Memory B cell (primary cell): ENCODE data around the gene TGOLN2.

Experiments used
- ATAC-seq: fragments of 150-1000 bp; cut with Tn5 transposase; 2 replicates; pipeline ENCODE4 v1.10.0; 2021; ENCODE audit warnings: low read depth, mild to moderate bottlenecking, moderate library complexity
- DNase-seq, 2 donors: peaks; one replicate each; pipeline ENCODE4 v3.0.0; 2022; ENCODE audit warnings: low spot score in 2 of 2
- H3K27ac Mint-ChIP-seq: one replicate; pipeline ENCODE4 v1.8.0; 2022; ENCODE audit warnings: mild to moderate bottlenecking, moderate library complexity, mixed read lengths
- H3K27me3 Mint-ChIP-seq: one replicate; pipeline ENCODE4 v1.8.0; 2022; ENCODE audit warnings: mixed read lengths
- H3K36me3 Mint-ChIP-seq: one replicate; pipeline ENCODE4 v1.8.0; 2022; ENCODE audit warnings: mild to moderate bottlenecking, mixed read lengths
- H3K4me1 Mint-ChIP-seq: one replicate; pipeline ENCODE4 v1.8.0; 2022; ENCODE audit warnings: mixed read lengths
- H3K4me3 Mint-ChIP-seq: one replicate; pipeline ENCODE4 v1.8.0; 2022; ENCODE audit warnings: mild to moderate bottlenecking, moderate library complexity, mixed read lengths
- H3K9me3 Mint-ChIP-seq: one replicate; pipeline ENCODE4 v1.8.0; 2022; ENCODE audit warnings: mixed read lengths

Gene TGOLN2

DNA sequence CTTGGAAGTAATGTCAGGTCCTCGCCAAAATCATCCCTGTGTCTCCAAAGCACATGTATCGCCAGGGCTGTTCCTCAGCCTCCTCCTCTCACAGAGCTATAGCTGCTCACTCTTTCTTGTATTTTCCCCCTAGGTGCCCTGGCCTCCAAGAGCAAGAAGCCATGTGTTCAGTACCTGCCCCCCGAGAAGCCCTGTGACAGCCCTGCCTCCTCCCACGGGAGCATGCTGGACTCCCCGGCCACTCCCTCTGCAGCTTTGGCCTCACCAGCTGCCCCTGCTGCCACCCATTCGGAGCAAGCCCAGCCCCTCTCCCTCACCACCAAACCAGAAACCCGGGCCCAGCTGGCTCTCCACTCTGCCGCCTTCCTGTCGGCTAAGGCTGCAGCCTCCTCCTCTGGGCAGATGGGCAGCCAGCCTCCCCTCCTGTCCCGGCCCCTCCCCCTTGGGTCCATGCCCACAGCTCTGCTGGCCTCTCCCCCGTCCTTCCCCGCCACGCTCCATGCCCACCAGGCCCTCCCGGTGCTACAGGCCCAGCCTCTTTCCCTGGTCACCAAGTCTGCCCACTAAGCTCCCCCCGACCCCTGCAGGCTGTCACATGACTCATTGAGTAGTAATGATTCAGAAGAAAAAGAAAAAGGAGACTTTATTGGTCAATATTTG is 18.8 kb downstream of the TGOLN2 start:
- peak overlapping the region; percentile 76 for H3K27ac Mint-ChIP-seq
- ATAC-seq (no peak), DNase-seq (no peak)
- peak overlapping the region; percentile 81 for H3K4me3 Mint-ChIP-seq
- H3K9me3 Mint-ChIP-seq = no peaks in the 10 kb centered on the region
- peaks cover 10% of the 10 kb centered on the region for H3K27me3 Mint-ChIP-seq
- peaks cover 25% of the 10 kb centered on the region for H3K4me1 Mint-ChIP-seq
- H3K36me3 Mint-ChIP-seq = peaks cover 3% of the 10 kb centered on the region

DNA sequence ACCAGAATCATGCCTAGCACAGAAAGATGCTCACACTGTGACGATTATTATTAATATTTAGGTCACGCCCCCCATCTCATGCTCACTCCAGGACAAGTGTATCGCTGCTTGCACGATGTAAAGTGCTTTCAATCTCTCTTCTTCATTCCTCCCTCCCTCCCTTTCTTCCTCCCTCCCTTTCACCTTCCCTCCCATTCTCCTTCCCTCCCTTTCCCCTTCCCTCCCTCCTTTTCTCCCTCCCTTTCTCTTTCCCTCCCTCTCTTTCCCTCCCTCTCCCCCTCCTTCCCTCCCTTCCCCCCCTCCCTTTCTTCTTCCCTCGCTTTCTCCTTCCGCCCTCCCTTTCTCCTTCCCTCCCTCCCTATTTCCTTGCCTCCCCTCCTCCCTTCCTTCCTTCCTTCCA is 19.6 kb downstream of the TGOLN2 start:
- DNase-seq (no peak), ATAC-seq (no peak)
- Mint-ChIP-seq H3K4me1 (peaks cover 21% of the 10 kb centered on the region), H3K27me3 (peaks cover 11% of the 10 kb centered on the region), H3K27ac (no peak overlapping the region), H3K4me3 (no peak overlapping the region), H3K36me3 (no peaks in the 10 kb centered on the region), H3K9me3 (no peaks in the 10 kb centered on the region)

DNA sequence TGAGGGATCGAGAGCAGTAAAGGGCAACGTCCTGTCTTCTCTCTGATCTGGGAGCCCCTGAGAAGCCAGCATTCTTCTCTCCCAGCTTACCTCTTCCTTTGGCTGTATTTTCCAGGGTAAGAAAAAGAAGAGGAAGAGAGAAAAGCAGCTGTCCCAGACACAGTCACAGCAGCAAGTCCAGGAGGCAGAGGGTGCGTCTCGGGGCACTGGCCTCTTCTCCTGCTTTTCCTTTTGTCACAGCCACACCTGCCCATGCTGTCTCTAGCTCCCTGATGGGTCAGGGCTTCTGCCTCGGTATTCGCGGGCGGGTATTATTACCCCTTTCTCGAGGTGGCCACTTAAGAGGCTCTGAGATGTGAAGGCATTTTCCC is 20.3 kb downstream of the TGOLN2 start:
- H3K4me3 Mint-ChIP-seq = no peak overlapping the region
- H3K27ac Mint-ChIP-seq = no peak overlapping the region
- ATAC-seq (no peak), DNase-seq (no peak)
- no peaks in the 10 kb centered on the region for H3K9me3 Mint-ChIP-seq
- peaks cover 14% of the 10 kb centered on the region for H3K27me3 Mint-ChIP-seq
- peaks cover 21% of the 10 kb centered on the region for H3K4me1 Mint-ChIP-seq
- no peaks in the 10 kb centered on the region for H3K36me3 Mint-ChIP-seq

DNA sequence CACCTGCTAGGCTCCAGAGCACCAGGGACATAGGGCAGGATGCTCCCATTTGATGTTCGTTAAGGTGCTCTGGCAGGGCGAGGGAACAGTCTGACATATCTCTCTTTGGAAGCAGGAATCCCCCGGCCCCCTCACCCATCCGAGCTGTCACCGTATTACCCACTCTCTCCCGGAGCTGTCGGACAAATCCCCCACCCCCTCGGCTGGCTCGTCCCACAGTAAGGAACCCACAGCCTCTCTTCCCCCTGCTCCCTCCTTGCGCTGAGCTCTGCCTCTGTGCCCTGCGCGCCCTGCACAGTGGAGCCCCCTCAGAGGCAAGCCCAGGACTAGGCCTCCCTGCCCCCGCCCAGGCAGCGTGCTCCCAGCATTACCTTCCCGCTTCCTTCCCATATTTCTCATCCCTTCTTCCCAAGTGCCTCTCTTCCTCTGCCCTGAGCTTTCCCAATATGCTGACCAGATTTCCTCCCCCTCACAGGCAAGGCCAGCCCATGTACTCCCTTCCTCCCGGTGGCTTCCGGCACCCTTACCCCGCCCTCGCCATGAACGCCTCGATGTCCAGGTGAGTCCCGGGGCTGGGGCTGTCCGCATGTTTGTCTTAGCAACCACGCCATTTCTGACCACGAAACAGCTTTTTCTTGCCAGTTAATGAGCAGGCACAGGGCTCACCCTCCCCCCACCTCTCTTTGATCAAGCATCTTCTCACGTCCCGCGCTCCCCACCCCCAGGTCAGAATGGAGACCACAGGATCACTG is 23.8 kb downstream of the TGOLN2 start:
- H3K27me3 Mint-ChIP-seq = peaks cover 18% of the 10 kb centered on the region
- H3K9me3 Mint-ChIP-seq = no peaks in the 10 kb centered on the region
- H3K4me1 Mint-ChIP-seq = peaks cover 8% of the 10 kb centered on the region
- H3K4me3 Mint-ChIP-seq = no peak overlapping the region
- DNase-seq (no peak), ATAC-seq (no peak)
- H3K36me3 Mint-ChIP-seq = no peaks in the 10 kb centered on the region
- no peak overlapping the region for H3K27ac Mint-ChIP-seq

DNA sequence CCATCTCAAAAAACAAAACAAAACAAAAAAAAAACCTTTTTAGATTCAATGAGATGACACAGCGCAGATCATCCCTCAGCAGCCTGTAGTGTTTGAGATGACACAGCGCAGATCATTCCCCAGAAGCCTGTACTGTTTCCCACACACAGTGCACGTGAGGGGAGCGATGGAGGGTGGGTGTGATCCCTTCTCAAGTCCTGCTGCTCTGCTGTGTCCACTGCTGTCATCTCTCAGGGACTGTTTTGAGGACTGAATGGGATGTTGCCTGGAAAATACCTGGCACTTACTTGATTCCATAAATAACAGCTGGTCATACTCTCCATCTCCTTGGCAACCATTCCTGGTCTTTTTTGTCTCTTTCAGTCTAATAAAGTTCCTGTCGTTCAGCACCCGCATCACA is 25.7 kb downstream of the TGOLN2 start:
- no peak overlapping the region for H3K27ac Mint-ChIP-seq
- no peaks in the 10 kb centered on the region for H3K9me3 Mint-ChIP-seq
- DNase-seq = no peak
- no peaks in the 10 kb centered on the region for H3K36me3 Mint-ChIP-seq
- no peak for ATAC-seq
- H3K4me3 Mint-ChIP-seq = no peak overlapping the region
- H3K27me3 Mint-ChIP-seq = peaks cover 18% of the 10 kb centered on the region
- H3K4me1 Mint-ChIP-seq = peaks cover 5% of the 10 kb centered on the region

DNA sequence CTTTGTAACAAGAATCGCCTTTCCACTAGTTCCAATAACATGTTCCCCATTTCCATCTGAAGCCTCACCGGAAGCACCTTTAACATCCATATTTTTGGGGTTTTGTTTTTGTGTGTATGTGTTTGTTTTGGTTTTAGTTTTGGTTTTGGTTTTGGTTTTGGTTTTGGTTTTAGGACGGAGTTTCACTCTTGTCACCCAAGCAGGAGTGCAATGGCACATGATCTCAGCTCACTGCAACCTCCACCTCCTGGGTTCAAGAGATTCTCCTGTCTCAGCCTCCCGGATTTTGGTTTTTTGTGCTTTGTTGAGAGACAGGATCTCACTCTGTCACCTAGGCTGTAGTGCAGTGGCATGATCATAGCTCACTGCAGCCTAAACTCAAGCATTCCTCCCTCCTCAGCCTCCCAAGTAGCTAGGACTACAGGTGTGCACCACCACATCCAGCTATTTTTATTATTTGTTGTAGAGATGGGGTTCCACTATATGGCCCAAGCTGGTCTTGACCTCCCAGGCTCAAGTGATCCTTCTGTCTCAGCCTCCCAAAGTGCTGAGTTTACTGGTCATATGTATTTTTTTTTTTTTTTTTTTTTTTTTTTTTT is 36.3 kb downstream of the TGOLN2 start:
- H3K9me3 Mint-ChIP-seq = no peaks in the 10 kb centered on the region
- H3K27me3 Mint-ChIP-seq = peaks cover 5% of the 10 kb centered on the region
- peaks cover 4% of the 10 kb centered on the region for H3K4me1 Mint-ChIP-seq
- DNase-seq (no peak), ATAC-seq (peak; percentile 63)
- H3K4me3 Mint-ChIP-seq = peak overlapping the region; percentile 9
- no peaks in the 10 kb centered on the region for H3K36me3 Mint-ChIP-seq
- H3K27ac Mint-ChIP-seq = peak overlapping the region; percentile 91

DNA sequence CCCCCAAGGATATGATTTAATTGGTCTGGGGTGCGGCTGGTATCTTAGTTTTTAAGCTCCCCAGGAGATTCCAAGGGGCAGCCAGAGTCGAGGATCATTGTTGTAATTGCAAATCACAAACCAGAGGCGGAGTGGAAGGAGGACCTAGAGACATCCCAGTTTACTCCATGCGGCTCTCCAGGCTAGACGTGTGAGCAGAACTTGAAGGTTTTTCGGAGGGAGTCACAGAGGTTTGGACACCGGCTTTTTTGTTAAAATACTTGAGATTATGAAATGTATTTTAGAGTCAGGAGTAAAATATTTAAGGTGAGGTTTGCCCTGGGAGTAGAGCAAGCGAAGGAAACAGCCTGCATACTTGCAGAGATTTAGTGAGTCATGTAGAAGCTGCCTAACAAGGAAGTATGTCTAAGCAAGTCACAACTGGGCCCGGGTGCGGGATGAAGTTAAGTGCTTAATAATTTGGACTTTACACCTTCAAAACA is 39.5 kb downstream of the TGOLN2 start:
- H3K9me3 Mint-ChIP-seq = no peaks in the 10 kb centered on the region
- no peak overlapping the region for H3K4me3 Mint-ChIP-seq
- peaks cover 7% of the 10 kb centered on the region for H3K4me1 Mint-ChIP-seq
- no peaks in the 10 kb centered on the region for H3K36me3 Mint-ChIP-seq
- H3K27me3 Mint-ChIP-seq = peaks cover 3% of the 10 kb centered on the region
- DNase-seq = no peak
- ATAC-seq = no peak
- H3K27ac Mint-ChIP-seq = no peak overlapping the region

DNA sequence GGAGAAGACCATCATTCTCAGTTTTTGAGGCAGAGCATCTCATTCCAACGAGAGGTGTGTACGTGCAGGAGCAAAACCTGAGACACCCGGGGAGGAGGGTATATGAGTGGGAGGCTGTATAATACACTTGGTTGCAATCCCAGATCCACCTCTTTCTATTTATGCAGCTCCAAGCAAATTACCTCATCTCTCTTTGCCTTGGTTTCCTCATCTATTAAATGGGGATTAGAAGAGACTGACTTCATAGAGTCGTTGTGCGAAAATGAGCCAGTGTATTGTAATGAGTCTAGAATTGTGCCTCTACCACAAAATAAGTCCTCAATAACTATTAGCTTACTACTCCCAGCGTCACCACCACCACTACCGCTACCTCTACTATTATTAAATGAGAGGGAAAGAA is 40.1 kb downstream of the TGOLN2 start:
- Mint-ChIP-seq H3K9me3 (no peaks in the 10 kb centered on the region), H3K4me3 (no peak overlapping the region), H3K4me1 (peaks cover 7% of the 10 kb centered on the region), H3K27me3 (peaks cover 3% of the 10 kb centered on the region), H3K27ac (no peak overlapping the region), H3K36me3 (no peaks in the 10 kb centered on the region)
- ATAC-seq (no peak), DNase-seq (no peak)

DNA sequence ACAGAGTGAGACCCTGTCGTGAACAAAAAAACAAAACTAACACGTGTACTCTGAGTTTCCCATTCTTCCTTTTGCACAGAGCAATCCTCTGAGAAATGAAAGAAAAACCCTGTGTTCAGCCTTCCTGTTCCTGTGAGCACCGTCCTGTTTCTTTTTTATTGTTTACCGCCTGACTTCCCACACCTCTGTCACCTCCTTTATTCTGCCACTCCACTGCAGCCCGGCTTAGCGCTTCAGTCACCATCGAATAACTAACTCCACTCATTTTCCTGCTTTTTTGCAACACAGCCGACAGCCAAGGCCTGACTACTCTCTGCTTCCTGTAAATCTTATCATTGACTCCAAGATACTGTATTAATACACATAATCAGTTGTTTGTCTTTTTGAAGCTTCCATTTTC is 40.9 kb downstream of the TGOLN2 start:
- no peaks in the 10 kb centered on the region for H3K9me3 Mint-ChIP-seq
- H3K4me3 Mint-ChIP-seq = no peak overlapping the region
- no peaks in the 10 kb centered on the region for H3K36me3 Mint-ChIP-seq
- H3K27me3 Mint-ChIP-seq = peaks cover 3% of the 10 kb centered on the region
- no peak for ATAC-seq
- H3K27ac Mint-ChIP-seq = no peak overlapping the region
- peaks cover 7% of the 10 kb centered on the region for H3K4me1 Mint-ChIP-seq
- no peak for DNase-seq

DNA sequence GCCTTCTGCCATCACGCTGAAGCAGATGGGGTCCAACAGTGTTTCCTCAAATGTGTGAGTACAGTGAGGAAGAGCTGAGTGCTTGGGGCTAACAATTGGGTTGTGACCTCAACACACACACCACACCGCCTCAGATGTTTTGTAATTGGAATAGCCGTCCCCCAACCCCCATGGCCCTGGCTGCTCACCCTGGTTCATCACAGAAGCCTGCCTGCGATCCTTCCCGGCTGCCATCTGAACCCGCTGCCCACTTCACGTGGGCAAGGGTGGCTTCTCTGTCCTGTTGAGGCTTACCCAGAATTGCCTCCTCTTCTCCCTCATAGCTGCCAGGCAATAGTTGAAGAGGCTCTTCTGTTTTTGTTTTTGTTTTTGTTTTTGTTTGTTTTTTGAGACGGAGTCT is 44.1 kb downstream of the TGOLN2 start:
- Mint-ChIP-seq H3K27me3 (peaks cover 6% of the 10 kb centered on the region), H3K27ac (no peak overlapping the region), H3K36me3 (no peaks in the 10 kb centered on the region), H3K9me3 (no peaks in the 10 kb centered on the region), H3K4me3 (no peak overlapping the region), H3K4me1 (peaks cover 3% of the 10 kb centered on the region)
- no peak for ATAC-seq
- DNase-seq = no peak

DNA sequence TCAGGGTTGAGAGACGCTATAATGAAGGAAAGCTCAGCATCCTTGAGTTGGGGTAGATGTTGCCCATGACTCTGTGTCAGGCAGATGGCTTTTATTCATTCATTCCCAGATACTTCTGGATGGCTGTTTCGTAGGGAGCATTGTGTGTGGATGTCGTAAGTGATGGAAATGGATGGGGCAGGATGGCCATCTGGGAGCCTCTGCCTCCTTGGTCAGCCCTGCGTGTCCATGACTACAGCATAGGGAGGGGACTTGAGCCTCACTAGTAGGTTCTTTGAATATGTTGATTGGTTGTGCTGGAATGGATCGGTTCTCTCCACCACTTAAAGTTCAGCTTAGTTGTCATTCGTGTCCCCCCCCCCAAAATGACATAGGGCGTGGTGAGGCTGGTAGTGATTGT is 44.9 kb downstream of the TGOLN2 start:
- ATAC-seq (no peak), DNase-seq (no peak)
- no peaks in the 10 kb centered on the region for H3K36me3 Mint-ChIP-seq
- H3K27ac Mint-ChIP-seq = peak overlapping the region; percentile 3
- no peaks in the 10 kb centered on the region for H3K9me3 Mint-ChIP-seq
- H3K4me3 Mint-ChIP-seq = no peak overlapping the region
- peaks cover 3% of the 10 kb centered on the region for H3K4me1 Mint-ChIP-seq
- peaks cover 6% of the 10 kb centered on the region for H3K27me3 Mint-ChIP-seq

DNA sequence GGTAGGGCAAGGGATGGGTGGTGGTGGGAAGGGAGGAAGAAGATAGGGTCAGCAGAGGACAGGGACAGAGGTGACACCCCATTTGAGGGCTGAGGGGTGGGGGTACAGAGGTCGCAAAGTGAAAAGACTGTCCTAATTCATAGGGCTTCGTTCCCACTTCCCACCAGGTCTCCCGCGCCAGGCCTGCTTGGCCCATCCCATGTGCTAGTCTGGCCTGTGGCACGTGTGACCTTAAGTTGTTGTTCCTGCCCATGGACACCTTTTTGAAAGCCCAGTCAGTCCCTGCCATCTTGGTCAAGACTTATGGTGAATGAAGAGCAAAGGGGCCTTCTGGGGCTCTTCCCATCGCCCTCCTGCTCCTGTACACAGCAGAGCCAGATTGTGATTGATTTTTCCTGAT is 46.2 kb downstream of the TGOLN2 start:
- no peak for ATAC-seq
- peaks cover 3% of the 10 kb centered on the region for H3K4me1 Mint-ChIP-seq
- no peak overlapping the region for H3K27ac Mint-ChIP-seq
- H3K4me3 Mint-ChIP-seq = no peak overlapping the region
- peaks cover 6% of the 10 kb centered on the region for H3K27me3 Mint-ChIP-seq
- DNase-seq = no peak
- H3K36me3 Mint-ChIP-seq = no peaks in the 10 kb centered on the region
- no peaks in the 10 kb centered on the region for H3K9me3 Mint-ChIP-seq

DNA sequence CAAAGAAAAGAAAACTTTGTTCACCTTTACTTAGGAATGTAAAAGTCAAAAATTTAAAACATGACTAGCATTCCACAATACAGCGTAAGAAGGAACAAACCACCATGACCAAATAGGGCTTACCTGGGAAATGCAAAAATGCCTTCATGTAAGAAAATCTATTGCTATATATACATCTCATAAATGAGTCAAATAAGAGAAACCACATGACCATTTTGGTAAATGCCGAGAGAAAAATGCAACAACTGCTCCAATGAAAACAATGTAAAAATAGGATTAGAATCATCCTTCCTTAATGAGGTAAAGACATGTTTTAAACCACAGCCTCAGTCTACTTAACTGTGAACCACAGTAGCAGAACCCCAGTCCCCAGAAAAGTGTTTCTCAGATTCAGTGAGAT is 49.4 kb downstream of the TGOLN2 start:
- H3K27me3 Mint-ChIP-seq = peaks cover 11% of the 10 kb centered on the region
- H3K4me1 Mint-ChIP-seq = no peaks in the 10 kb centered on the region
- DNase-seq = no peak
- no peak overlapping the region for H3K4me3 Mint-ChIP-seq
- no peak overlapping the region for H3K27ac Mint-ChIP-seq
- no peak for ATAC-seq
- H3K36me3 Mint-ChIP-seq = no peaks in the 10 kb centered on the region
- no peaks in the 10 kb centered on the region for H3K9me3 Mint-ChIP-seq

DNA sequence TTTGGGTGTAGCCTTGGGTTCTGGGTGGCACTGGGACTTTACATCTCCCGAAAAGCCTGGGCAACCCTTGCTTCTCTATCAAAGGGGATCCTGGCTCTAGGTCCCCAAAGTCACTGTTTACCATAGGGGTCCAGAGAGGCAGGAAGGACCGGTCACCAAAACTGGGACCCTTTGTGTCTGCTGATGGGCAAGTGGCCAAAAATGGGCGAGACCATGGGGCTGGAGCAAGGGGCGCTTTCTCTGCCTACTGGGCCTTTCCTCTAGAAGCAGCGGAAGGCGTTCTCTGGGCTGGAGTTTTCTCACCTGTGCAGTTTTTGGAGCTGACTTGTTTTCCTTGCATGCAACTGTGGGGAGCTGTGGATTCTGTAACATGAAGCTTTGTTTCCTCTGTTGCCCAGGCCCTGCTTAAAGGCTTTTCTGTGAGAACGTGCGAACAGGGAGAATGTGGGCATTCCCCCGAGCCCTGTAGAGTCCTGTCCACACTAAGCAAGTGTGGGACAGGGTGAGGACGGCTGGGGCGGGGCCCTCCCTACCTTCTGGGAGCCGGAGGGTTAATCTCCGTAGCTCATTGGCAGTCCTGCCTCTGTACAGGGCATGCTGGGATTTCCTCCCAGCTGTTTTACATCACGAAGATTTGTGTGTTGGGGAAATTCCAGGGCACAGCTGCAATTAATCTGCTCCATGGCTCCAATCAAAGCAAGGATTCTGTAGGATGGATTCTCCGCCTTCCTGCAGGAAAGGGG is 50.2 kb downstream of the TGOLN2 start:
- H3K36me3 Mint-ChIP-seq = no peaks in the 10 kb centered on the region
- no peaks in the 10 kb centered on the region for H3K9me3 Mint-ChIP-seq
- no peak for DNase-seq
- peaks cover 16% of the 10 kb centered on the region for H3K27me3 Mint-ChIP-seq
- no peak overlapping the region for H3K27ac Mint-ChIP-seq
- H3K4me3 Mint-ChIP-seq = no peak overlapping the region
- no peak for ATAC-seq
- H3K4me1 Mint-ChIP-seq = no peaks in the 10 kb centered on the region
